ENCODE measurements around the gene MTA3. TPM values are rescaled to one million over a fixed set of nuclear protein-coding genes. Genes with fewer than 3 reads are reported as not detected.

MTA3 gene
- total and polyA plus RNA-seq, 9 of the 15 experiments (the other 6 are each of a cell fraction or from before 2014, with no cell fraction given) = 12.4 to 39.6 (median 23.5) TPM

GRCh38 chr2:42793334-42794270 lies 225.2 kb downstream of the MTA3 start:
- Histone ChIP-seq H3K27me3 (ENCODE audit: control insufficient read depth in 2 of 2, insufficient read depth in 2 of 2, low read length in 2 of 2) (peaks cover 0 to 20% of the 10 kb centered on the region in 2 experiments; a peak in 4 of 5 replicates), H3K27ac (ENCODE audit: extremely low read depth, low read depth, low read length) (no peak overlapping the region), H4K20me1 (replicated peaks; ENCODE audit: control insufficient read depth, insufficient read depth, low read length) (no peaks in the 10 kb centered on the region), H3K9me1 (ENCODE audit: control insufficient read depth, insufficient read depth, low read length) (no peaks in the 10 kb centered on the region), H2AFZ (ENCODE audit: low read depth, low read length) (no peak overlapping the region), H3K4me1 (replicated peaks in 1 of 2; ENCODE audit: control insufficient read depth in 2 of 2, insufficient read depth in 2 of 2, low read length in 2 of 2) (peaks cover 0 to 6% of the 10 kb centered on the region in 2 experiments; a peak in 1 of 5 replicates), H3K36me3 (ENCODE audit: control insufficient read depth, insufficient read depth, low read length) (no peaks in the 10 kb centered on the region), H3K4me2 (ENCODE audit: insufficient read depth, low read length) (no peak overlapping the region), H3K9ac (ENCODE audit: insufficient read depth in 1 of 2, low read depth in 2 of 2, low read length in 2 of 2) (no peak overlapping the region), H3K9me3 (replicated peaks; ENCODE audit: control insufficient read depth, insufficient read depth, low read depth, low read length) (no peaks in the 10 kb centered on the region), H3K4me3 (no peak overlapping the region), H3K79me2 (ENCODE audit: control insufficient read depth, insufficient read depth, low read length) (no peaks in the 10 kb centered on the region)
- TF ChIP-seq SMC3 (conservative IDR thresholded peaks at IDR 0.05; ENCODE audit: insufficient read depth, low read depth, low read length) (no peak), STAT6 (CRISPR knock-in tag; IDR thresholded peaks at IDR 0.05) (no peak)
- BruUV-seq (replicated peaks) = no TSS peak
- ChIA-PET POLR2A (interaction anchor here (1.5 kb wide), 1 partner anchor 17 kb away, joined by 6 read pairs; no protein-coding TSS in a partner anchor), CTCF (ENCODE audit: low intra/inter-chr PET ratio) (no interaction called here)
- no peak for FAIRE-seq
- WGBS (ENCODE audit: insufficient coverage, low coverage, missing lambda C conversion rate) = 43% methylated on average over 18 of the region's 22 CpGs
- in situ Hi-C loops (cut with MboI) (loop anchor here (25.0 kb wide), 1 partner anchor 281 kb away; no protein-coding TSS in a partner anchor), intact Hi-C loops (cut with micrococcal nuclease) (no loop called here)
- DNase-seq (ENCODE audit: extremely low read depth in 1 of 4, low spot score in 3 of 4) = no peak
- ATAC-seq = no peak

All from K562 (cell line).